GM19452 (cell line): ENCODE measurements around the gene OR4F6.
"Not testable (repeated sequence)": the region's sequence is repeated elsewhere in the genome, so short reads cannot be mapped to it uniquely, and the experiment has no call there.

Source experiments
- ATAC-seq: cut with Tn5 transposase; IDR thresholded peaks from one replicate; pipeline ENCODE4 v1.9.1; 2021; ENCODE audit not compliant: unreplicated experiment

Gene OR4F6, protein sequence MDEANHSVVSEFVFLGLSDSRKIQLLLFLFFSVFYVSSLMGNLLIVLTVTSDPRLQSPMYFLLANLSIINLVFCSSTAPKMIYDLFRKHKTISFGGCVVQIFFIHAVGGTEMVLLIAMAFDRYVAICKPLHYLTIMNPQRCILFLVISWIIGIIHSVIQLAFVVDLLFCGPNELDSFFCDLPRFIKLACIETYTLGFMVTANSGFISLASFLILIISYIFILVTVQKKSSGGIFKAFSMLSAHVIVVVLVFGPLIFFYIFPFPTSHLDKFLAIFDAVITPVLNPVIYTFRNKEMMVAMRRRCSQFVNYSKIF

DNA sequence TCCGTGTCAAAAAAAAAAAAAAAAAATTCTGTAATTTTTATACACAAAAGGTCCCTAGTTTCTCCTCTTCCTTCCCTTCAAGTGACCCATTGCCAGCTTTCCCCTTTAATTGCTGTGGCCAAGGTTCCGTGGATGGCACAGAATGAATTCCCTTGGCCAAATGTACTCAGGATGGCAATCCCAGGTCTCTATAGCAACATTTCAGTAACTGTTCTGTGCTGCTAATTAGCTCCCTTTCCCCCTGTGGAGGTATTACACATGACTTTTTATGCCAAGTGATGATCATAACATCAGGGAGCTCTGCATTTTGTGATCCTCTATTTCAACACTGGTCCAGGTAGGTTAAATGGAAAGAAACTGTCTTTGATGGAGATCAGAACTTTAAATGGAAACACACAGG, at the start of gene OR4F6:
OR4F6 (plus strand) TSS at position 301 of the 400 bp plus-strand sequence. CDS start 2,211 bp downstream, outside the sequence.
- ATAC-seq = no peak

DNA sequence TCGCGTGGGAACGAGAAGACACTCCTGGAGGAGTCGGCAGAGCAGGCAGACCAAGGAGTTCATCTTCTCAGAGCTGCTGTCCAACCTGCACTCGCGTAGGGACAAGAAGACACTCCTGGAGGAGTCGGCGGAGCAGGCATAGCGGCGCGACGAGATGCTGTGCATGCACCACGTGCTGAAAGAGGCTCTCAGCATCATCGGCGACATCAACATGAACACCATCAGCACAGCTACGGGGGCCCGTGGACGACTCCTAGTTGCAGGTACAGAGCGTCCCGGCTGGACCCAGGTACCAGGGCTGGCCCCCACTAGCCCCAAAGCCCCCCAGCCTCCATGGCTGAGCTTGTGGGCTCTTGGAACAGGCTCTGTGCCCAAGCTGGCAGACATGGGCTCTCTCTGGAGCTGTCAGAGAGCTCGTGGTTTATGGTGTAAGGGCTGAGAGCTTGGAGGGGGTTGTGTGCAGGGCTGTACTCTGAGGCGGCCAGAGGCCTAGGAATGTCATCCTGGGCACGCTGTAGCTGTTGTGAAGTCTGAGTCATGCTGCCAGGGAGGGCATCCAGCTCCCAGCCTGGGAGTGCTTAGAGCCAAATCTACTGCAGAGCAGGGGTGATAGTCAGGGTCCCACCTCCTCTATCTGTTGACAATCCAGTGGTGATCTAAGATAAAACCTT, 38.5 kb upstream of the OR4F6 start:
- ATAC-seq = not testable (repeated sequence)

DNA sequence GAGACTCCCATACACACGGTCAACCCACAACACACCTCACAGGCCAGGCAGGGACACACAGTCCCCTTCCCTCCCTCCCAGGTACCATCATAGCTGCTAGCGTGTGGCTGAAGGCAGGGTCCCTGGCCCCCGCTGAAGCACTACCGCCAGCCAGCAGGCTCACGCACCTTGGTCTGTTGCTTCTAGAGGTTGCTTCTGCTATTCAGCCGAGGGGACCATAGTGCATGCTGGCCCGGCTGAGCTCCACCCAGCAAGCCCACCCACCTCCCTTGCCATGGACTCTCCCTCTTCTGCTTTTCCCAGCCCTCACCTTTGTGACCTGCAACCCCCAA, 38.0 kb upstream of the OR4F6 start:
- ATAC-seq = not testable (repeated sequence)

DNA sequence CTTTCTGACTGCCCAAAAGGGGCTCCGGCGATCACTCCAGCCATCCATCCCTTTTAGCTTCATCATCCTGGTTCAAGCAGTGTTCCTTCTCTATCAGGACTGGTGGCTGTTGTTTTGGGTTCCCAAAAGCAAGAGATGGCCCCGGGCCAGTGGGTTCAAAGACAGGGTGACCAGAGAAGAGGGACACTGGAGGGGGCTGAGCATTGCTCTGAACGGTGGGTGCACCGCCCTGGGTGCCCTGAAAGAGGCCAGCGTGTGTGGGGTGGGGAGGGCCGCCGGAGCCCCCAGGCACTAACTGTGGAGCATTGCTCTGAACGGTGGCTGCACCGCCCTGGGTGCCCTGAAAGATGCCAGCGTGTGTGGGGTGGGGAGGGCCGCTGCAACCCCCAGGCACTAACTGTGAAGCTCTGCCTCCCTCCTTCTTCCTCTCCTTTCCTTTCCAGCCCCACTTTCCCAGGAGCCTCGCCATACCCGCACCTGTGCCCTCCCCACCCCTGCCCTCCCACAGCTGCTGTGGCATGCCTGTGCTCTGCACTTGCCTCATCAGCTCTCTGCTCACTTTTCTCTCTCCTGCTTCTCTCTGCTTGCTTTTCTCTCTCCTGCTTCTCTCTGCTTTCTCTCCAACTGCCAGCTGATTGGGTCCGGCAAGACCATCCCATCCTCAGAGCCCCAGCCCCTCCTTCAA, 37.4 kb upstream of the OR4F6 start:
- ATAC-seq = no peak

DNA sequence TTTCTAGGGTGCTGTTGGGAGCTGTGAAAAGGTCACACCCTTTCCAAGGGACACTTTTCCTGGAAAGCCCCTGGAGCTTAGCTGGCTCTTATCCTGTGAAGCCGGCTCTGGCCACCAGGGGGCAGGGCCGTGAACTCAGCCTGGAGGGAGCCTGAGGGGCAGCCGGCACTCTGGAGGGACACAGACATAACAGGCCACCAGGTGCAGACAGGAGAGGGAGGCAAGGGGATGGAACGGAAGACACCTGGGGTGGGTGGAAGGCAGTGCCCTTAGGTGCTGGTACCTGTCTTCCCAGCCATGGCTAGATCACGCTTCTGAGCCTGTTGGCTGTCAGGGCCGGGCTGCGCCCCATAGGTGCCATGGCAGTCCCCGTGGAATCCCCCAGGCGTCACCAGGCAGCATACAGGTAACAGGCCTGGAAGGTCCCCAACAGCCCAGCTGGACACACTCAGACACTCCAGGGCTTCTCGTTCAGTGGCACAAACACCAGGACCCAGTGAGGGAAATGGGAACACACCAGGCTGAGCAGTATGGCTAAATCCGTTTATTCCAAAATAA, 36.1 kb upstream of the OR4F6 start:
- not testable (repeated sequence) for ATAC-seq

DNA sequence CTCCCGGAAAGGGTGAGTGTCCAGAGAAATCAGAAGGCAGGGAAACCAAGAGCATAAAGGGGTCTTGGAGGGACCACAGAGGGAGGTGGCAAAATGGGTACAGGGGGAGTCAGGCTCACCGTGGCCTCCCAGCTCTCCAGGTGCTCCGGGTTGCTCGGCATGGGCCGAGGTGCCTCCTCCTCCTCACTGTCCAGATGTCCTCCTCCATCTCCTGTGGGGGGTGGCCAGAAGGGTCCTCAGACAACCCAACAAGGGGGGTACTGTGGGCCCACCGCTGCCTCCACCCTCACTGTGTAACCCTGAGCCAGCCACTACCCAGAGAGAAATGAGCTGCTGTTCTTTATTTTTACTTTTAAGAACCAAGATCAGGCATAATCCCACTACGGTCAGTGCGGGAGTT, 30.4 kb upstream of the OR4F6 start:
- no peak for ATAC-seq

DNA sequence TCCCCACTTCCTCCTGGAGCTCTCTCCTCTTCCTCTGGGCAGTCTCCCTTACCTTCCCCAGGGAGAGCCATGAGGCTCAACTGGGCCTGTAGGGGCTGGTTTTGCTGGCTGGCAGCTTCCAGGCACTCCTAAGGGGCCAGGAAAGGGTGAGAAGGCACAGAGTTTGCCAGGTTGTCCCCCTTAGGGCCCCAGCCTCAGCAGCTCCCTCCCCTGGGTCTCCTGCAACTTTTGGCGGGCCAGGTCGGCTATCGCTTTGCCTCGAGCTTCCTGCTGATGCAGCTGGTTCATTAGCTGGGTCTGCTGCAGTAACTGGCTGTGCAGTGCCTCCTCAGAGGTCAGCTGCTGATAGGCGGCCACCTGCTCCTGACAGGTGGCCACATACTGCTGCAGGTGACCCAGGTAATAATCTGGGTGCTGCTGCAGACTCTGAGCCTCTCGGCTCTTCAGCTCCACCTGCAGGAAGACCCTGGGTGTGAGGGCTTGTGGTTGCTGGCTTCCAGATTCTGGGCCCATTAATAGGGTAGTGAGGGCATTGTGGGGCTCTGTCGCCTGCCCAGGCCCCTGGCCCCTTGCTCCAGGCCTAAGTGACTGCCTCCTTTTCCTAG, 29.7 kb upstream of the OR4F6 start:
- ATAC-seq = no peak

DNA sequence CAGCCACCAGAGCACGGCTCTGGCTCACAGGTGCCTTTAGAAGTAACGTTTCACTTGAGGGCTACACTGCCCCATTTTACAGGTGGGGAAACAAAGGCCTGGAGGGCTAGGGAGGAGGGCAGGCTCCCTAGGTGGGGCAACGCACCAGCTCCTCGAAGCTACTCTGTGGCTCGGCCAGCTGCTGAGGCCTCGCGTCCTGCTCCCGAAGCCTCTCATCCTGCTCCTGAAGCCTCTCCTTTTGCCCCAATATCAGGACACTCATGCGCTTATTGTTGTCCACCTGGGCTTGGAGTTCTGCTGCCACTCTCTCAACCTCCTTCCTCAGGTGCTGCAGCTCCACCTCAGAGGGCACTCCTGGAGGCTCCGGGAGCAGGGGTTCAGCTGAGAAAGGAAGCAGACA, 28.2 kb upstream of the OR4F6 start:
- ATAC-seq = no peak

DNA sequence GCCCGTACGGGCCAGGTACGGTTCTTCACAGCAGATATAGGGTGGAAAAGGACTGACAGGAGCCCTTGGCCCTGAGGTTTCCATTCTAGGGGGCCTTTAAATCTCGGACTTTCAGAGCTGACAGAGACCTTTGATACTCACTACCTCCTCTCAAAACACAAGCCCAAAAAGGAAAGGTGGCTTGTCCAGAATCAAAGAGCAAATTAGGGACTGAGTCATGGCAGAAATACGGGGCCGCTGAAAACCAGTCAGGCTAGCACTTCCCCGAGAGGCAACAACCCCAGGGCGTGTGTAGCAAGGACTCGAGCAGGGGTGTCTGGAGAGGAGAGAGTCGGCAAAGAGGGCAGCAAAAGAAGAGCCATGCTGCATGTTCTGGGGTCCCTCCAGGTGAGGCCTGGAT, 24.7 kb upstream of the OR4F6 start:
- ATAC-seq = not testable (repeated sequence)

DNA sequence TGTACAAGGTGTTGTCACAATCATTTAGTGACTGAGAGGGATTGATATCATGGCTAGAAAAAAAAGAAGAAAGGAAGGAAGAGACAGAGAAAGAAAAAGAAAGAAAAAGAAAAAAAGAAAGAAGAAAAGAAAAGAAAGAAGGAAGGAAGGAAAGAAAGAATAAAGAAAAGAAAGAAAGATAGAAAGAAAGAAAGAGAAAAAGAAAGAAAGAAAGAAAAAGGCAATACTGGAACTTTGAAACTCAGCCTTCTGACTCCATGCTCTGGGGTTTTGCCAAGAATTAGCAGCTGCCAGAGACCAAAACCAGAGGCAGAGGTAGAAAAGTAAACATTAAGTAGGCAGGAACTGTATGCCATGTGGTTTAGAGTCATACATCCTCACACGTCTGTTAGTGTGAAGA, 23.1 kb upstream of the OR4F6 start:
- not testable (repeated sequence) for ATAC-seq

DNA sequence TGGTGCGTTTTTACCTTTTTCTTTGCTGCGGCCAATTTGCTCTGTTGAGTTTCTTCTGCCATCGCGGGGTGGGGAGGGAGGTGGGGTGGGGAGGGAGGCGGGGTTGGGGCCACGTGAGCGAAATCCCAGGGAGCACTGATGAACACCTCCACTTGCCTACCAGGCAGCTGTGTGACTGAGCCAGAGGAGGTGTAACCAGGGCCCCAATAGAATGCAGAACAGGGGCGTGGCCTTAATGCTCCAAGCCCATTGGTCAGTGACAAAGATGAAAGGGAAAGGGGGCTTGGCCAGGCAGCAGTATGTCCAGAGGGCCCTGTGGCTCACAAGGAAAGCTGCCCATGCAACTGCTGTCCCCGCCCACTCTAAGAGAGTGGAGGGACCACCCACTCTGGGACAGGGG, 21.4 kb upstream of the OR4F6 start:
- no peak for ATAC-seq

DNA sequence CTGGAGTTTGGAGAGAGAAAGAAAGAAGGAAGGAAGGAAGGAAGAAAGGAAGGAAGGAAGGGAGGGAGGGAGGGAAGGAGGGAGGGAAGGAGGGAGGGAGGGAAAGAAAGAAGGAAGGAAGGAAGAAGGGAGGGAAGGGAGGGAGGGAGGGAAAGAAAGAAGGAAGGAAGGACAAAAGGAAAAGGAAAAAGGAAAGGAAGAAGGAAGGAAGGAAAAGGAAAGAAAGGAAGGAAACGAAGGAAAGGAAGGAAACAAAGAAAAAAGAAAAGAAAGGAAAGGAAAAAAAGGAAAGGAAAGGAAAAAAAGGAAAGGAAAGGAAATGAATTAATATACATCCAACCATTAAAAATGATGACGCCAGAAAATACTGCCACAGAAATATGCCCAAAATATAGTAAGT, 18.7 kb upstream of the OR4F6 start:
- ATAC-seq = no peak

DNA sequence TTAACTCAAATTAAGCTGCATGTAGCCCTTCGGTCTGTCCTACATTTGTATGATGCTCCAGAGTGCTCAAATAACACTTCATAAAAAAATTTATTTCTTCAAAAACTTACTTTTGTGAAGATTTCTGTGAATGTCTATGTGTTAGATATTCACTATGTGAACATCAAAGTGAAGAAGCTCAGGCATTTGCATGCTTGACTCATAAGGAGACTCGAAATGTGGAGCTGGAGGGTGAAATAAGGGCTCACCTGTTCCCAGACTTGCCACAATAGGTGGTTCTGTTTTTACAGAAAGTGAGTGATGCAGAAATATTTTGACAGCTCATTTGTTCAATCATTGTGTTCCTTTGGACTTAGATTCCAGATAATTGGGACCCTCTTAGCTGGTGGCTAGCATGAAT, 16.9 kb upstream of the OR4F6 start:
- not testable (repeated sequence) for ATAC-seq

DNA sequence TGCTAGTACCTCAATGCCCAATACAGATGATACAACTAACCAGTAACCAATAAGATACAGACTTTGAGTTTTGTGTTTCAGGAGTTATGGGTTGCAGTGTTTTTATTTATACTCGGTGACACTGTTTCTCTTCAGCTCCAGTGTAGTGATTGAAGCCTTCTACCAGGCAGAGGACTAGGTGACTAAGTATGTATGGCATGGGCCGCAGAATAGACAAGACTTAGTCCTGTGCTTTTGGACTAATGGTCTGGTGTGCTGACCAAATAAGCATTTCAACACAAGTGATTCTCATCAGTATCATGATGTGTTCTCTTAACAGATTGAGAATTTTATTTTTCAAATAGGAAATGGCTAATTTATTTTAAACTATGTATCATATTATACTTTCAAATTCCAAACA, 15.3 kb upstream of the OR4F6 start:
- ATAC-seq = not testable (repeated sequence)

DNA sequence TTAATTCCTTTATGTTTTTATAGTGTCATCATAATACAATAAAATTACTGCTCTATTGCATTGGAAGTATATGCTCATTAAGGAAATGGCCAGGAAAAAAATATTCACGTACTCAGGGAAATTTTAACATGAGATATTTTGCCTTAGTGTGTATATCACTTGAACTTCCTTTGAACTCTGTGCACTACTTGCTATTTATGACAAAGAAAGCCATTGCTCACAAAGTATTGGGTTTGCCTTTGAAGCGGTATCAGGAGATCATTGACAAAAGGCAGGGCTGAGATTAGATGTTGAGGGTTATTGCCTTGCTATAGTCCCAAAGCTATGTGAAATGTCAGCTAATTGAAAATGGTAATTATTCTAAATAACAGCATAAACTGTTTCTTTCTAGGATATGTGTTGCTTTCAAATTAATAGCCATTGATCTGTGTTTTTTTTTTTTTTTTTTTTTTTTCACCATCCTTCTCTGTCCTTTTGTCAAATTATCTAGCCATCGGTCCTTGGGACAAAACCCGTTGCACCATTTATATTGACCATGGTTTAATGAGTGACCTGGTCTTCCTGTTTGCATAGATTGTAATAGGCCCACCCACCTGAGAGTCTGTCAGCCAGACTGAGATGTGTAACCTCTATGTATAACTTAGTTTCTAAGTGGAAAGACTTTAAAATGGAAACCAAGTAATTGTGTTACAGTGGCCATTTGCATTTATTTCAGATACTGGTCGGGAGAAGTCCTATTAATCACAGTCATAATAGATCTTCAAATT, 14.6 kb upstream of the OR4F6 start:
- ATAC-seq = not testable (repeated sequence)

DNA sequence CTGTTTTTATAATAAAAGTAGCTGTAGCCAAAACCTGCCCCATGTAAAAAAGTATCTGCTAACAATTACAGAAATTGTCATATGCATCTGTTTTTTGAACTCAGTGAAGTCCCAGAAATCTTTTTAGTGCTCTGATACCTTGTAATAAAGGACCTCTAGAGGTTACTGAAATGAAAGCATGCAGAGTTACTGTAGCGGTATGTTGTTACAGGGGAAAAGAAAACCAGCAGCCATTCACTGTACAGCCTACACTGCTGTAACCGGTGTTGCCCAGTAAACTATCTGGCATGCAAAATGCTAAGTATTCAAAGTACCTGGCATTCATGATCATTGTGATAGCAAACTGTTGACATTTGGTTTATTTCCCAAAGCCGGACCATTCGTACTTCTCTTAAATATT, 12.6 kb upstream of the OR4F6 start:
- ATAC-seq = not testable (repeated sequence)

DNA sequence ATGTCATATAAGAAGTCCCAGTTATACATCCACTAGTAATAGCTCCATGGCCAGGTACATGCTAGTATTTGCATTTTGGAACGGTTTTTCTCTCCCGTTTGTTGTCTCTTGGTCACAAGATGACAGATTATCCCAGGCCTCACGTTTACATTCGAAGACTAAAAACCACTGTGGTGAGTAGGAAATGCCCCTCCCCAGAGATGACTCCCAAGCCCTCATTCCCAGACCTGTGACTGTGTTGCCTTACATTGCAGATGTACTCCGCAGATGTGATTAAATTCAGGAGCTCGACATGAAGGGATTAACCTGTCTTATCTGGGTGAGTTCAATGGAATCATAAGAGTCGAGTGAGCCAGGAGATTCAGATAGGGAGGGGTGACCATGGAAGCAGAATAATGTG, 9.3 kb upstream of the OR4F6 start:
- not testable (repeated sequence) for ATAC-seq

DNA sequence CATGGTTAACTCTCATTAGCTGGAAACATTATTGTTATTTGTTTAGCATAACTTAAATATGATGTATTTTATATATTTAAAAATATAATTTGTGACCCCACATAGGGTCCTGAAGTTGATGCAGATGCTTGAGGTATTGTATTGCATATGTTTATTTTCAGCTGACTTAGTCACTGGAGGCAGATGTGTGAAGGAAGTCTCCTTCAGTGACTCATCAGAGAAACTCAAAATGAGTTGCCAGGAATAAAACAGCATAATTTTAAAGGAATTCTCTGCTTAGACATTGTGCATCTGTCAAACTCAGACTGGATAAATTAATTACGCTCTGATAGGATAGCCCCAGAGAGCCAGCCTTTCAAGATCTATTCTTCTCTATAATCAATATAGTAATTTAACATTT, 7.9 kb upstream of the OR4F6 start:
- no peak for ATAC-seq

DNA sequence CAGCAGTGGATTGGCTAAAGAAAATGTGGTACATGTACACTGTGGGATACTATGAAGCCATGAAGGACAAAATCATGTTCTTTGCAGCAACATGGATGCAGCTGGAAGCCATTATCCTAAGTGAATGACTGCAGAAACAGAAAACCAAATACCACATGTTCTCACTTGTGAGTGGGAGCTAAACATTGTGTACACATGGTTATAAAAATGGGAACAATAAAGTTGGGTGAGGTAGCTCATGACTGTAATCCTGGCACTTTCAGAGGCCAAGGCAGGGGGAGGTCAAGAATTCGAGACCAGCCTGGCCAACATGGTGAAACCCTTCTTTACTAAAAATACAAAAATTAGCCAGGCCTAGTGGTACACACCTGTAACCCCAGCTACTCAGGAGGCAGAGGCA, 3.6 kb upstream of the OR4F6 start:
- no peak for ATAC-seq

DNA sequence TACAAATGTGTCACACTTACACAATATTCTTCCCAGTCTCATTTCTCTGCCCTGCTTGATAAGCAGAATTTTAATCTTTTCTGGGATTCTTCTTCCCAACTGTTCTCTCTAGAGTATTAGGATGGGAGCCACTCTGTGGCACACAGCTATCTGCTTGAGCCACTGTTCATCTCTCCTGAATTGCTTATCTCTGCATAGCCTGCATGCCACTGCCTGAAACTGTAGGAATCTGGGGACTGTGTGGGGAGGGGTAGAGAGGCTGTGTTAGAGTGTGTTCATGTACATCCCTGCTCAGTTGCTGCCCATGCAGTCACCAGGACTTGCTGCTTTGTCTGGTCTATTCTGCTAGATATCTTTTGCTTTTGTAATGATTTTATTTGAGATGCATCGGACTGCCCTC, 2.3 kb upstream of the OR4F6 start:
- ATAC-seq = no peak

DNA sequence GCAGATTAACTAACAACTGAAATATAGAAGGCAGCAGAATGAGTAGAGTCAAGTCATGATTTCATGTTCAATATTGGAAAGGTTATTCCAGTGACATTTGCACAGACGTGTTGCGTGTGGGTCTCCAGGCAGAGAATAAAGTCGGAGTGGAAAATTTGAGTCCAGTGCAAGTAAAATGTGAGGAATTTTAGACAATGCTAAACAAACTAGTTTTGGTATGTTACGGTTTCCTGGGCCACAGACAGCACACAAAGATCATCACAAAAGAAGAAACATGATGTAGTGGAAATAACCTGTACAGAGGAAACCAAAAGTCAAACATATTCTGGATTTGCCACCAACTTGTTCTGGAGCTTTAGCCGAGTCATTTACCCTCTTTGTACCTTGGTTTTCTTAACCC, 367 bp downstream of the OR4F6 start:
- no peak for ATAC-seq
